NCI-H1417 (cell line): ENCODE measurements around the gene EIF2B5.
A peak's percentile ranks its signal among the peaks of the same experiment; 100 is the strongest.
"Not testable (repeated sequence)": the region's sequence is repeated elsewhere in the genome, so short reads cannot be mapped to it uniquely, and the experiment has no call there.

Experiments
- DNase-seq, 3 experiments: peaks; one replicate each; lab custom pipeline; 2025; lab: John Stamatoyannopoulos, UW

EIF2B5 gene

DNA sequence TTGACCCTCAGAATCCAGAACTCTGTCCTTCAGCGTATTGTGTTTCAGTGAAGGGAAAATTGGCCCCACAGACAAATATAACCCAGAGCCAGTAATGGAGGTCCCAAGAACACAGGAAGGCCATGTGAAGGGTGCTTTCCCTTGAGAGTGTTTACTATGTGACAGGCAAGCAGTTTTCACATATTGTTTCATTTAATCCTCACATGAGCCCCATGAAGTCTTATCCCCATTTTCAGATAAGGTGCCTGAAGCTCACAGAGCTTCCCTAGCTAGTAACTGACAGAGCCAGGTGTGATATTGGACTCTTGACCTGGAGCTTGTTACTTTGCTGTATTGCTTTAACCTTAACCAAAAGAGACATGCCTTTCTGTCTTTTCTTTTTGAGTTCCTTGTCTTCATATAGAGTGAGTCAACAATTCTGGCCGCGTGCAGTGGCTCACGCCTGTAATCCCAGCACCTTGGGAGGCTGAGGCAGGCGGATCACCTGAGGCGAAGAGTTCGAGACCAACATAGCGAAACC is 10.7 kb downstream of the EIF2B5 start:
- DNase-seq, result no peak

DNA sequence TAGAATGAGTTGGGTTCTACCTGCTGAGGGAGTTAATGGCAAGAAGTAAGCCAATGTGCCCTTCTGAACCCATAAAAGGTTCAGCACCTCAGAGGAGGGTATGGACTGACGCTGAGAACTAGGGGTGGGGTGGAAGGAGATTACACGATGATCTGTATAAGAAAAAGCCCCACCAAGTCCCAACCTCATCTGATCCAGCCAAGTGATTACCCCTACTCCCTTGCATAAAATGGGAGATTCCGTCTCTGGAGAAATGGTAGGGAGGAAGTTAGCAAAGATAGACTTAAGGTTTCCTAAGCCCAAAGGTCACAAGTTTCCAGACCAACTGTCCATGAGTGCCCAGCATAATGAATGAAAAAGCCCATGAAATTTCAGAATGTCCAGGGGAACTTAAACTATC is 12.9 kb downstream of the EIF2B5 start:
- no peak for DNase-seq

DNA sequence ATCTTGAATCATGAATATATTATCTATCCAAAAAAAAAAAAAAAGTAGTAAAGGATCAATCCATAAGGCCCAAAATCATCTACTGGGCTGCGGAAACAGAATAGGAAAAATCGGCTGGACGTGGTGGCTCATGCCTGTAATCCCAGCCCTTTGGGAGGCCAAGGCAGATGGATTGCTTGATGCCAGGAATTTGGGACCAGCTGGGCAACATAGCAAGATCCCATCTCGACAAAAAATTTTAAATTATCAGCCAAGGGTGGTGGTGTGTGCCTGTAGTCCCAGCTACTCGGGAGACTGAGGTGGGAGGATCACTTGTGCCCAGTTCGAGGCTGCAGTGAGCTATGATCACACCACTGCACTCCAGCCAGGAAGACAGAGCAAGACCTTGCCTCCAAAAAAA is 14.0 kb downstream of the EIF2B5 start:
- DNase-seq, result no peak

DNA sequence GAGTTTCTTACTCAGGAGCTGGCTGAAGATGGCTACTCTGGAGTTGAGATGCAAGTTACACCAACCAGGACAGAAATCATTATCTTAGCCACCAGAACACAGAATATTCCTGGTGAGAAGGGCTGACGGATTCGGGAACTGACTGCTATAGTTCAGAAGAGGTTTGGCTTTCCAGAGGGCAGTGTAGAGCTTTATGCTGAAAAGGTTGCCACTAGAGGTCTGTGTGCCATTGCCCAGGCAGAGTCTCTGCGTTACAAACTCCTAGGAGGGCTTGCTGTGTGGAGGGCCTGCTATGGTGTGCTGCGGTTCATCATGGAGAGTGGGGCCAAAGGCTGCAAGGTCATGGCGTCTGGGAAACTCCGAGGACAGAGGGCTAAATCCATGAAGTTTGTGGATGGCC is 14.6 kb downstream of the EIF2B5 start:
- peak in 1 of 3 experiments; percentile 13 for DNase-seq

DNA sequence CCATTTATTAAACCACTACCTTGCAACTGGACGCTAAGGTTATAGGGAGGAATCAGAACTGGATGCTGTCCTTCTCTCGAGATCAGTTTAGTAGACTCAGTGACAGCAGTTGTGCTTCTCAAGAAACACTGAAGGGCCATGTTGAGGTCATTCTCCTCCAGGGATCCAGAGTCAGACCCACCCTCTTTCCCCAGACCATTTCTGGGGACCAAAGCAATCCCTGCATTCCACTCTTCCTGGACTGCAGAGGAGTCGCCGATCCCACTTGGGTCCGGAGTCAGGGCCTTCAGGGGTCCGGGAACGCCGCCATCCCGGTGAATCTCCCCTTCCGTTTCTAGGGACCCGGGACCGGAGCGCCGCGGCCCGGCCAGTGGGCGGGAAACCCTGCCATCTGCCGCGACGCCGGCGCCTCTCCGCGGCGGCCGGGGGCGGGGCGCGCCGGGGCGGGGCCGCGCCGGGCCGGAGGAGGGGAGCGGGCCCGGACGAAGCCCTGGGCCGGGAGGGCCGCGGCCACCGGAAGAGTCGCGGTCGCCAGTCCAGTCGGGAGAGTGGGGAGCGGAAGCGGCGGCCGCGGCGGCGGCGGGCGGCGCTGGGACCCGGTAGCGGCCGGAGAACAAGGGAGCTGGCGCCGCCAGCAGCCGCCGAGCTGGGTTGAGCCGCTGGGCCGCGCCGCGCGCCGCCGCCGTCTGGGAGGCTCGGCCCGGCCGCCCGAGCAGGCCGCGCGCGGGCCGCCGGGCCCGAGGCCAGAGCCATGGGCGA is 19.9 kb downstream of the EIF2B5 start, which contains the start of gene DVL3:
TSS of gene DVL3 (plus strand) at position 493 of the 759 bp plus-strand sequence. CDS start at position 752, 259 bp downstream.
- peak; percentile 51 to 92 (median 91) for DNase-seq

DNA sequence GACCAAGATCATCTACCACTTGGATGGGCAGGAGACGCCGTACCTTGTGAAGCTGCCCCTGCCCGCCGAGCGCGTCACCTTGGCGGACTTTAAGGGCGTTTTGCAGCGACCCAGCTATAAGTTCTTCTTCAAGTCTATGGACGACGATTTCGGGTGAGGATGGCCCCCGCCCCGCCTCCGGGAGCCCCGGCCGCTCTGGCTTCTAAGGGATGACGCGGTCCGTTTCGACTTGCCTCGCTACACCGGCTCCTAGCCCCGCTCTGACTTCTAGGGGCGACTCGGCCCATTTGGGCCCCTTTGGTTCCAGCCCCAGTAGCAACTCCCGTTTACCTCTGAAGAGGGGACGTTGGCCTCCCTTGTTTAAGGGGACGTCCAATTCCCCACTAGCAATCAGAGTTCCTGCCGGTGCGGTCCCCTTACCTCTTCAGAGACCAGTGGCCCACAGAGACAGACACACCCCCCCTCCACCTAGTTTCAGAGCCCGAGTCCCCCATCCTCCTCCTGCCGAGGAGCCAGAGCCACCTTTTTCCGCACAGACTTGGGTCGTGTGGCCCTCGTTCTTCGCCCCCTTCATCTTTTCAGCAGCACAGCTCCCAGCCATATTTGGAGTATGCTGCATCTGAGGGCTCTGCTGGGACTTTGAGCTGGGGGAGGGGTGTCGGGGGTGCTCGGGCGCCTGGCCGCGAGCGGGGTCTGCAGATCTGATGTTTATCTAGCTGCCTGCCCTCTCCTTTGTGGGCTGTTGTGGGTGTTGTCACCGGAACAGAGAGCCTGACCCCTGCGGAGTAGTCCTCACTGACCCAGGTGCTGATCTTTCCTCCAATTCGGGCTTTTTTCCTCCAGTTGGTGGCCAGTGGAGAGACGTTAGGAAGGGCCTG is 20.7 kb downstream of the EIF2B5 start:
- DNase-seq, result peak in 2 of 3 experiments; percentile 77 to 78

DNA sequence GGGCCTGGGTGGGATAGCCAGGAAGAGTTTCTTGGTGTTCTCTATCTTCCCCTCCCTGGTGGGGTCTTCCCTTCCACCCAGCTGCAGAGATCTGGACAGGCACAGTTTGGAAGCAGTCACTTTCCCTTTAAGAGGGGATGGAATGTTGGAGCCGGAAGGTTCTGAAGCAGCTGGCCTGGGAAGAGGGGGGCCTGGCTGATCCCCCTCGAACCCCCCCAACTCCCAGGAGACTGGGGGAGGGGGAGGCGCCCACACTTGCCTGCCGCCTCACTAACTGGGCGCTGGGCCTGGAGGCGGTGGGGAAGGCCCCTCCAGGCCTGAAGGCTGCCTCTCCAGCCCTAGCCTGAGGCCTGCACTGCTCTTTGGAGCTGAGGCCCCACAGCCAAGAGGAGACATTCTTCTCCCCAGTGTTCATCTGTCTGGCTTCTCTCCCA is 21.4 kb downstream of the EIF2B5 start:
- DNase-seq, result peak in 2 of 3 experiments; percentile 64 to 70

DNA sequence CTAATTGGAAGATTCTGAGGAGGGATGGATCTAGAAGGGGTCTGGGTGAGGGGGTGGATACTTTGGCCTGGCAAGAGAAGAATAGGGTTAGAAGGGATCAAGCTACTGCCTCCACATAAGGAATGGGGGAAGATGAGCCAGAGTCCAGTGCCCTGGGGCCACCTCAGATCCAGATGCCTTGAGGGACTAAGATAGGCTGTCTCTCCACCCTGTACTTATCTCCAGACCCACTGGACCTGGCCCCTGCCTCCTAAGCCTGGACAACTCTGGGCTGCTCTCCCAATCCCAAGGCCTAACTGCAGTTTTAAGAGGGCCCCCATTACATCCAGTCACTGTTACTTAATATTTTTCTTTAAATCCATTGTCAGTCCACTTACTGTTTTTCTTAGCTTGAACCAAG is 22.0 kb downstream of the EIF2B5 start:
- no peak for DNase-seq

DNA sequence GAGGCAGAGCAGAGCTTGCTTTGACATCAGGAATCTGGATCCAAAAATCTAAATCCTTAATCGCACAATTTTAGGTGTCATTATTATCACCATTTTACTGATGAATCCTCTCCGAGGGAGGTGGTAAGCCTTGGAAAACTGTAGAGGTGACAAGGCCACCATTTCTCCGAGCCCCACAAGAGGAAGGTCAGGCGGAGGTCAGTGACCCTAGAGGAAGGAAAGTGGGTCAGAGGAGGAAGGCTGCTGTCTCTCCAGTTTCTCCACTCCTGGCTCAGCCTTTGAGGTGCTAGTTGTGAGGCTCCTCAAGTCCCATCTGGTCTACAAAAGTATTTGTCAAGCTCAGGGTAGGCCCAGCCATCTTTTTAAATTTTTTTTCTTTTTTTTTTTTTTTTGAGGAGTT is 23.2 kb downstream of the EIF2B5 start:
- no peak for DNase-seq

DNA sequence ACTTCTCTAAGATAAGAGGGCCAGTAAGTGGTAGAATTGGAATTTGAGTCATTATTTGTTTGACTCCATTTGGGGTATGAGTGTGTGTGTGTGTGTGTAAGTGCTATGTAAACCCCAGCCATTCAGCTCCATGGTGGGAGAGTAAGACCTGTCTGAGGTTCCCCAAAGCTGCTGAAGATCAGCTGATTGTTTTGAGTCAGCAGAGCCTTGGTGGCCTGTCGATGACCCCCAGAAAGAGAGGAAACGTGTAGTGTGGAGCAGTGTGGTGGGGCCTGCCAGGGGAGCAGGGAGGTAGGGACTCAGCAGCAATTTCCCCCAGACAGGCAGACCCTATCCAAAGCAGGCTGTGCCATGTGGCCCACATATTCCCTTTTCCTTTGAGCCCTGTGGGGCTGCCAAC is 25.3 kb downstream of the EIF2B5 start:
- no peak for DNase-seq

DNA sequence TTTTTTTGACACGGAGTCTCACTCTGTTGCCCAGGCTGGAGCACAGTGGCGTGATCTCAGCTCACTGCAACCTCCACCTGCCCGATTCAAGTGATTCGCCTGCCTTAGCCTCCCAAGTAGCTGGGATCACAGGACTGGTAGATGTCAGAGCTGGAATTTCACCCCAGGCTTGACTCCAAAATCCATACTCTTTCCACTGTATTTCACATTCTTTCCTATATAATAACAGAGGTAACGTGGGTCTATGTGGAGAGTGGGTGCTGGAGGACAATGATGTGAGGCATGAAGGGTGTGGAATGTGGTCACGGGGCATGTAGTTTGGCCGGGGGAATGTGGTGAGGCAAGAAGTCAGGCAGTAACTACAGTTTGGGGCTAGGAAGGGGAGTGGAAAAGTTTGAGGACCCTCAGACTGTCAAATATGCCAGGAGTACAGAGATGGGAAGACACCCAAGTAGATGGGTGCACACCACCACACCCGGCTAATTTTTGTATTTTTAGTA is 27.5 kb downstream of the EIF2B5 start:
- not testable (repeated sequence) for DNase-seq

DNA sequence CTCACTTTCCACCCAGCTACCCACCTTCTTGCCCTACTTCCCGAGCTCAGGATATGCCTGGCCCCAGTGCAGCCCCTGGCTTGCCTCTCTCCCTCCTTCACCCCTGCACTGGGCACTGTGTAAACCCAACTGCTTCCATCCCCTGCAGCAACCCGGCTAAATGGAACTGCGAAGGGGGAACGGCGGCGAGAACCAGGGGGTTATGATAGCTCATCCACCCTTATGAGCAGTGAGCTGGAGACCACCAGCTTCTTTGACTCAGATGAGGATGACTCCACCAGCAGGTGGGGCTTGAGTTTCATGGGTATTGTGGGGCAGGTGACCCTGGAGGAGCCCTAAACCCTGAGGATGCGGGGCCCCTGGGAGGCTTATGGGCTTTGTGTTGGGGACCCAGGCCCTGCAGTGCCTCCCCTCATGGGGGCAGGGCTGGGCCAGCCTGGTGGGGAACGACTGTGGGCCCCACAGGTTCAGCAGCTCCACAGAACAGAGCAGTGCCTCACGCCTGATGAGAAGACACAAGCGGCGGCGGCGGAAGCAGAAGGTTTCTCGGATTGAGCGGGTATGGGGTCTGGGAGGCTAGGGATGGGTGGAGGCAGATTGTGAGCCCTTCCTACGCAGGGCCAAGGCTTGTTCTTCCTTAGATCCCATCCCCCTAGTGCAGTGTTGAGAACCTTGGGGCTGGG is 29.6 kb downstream of the EIF2B5 start:
- no peak for DNase-seq

DNA sequence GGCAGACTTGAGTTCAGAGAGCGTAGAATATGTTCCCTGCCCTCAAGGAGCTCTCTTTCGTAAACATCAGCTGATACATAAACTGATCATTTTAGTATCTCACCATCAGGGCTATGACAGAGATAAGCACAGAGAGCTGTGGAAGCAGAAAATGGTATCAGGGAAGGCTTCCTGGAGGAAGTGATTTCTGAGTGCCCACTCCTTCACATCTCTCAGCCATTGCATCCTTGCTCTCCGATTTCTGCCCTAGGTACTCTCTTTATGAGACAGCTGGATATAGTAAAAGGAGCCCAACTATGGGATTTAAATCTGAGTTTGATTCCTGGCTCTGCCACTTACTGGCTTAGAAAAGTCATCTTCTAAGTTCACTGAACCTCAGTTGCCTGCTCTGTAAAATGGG is 30.4 kb downstream of the EIF2B5 start:
- no peak for DNase-seq

DNA sequence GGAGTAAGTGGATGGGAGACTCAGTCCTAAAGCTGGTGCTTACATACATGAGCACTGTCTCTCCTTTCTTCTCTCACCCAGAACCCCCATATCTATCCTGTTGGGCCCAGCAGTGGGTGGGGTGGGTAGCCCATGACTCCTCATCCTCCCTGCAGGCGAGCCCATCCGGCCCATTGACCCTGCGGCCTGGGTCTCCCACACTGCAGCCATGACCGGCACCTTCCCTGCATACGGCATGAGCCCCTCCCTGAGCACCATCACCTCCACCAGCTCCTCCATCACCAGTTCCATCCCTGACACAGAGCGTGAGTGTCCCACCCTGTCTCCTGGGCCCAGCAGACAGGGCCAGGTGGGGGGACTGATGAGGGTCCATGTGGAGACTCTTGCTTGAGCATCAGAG is 31.5 kb downstream of the EIF2B5 start:
- DNase-seq, result no peak

DNA sequence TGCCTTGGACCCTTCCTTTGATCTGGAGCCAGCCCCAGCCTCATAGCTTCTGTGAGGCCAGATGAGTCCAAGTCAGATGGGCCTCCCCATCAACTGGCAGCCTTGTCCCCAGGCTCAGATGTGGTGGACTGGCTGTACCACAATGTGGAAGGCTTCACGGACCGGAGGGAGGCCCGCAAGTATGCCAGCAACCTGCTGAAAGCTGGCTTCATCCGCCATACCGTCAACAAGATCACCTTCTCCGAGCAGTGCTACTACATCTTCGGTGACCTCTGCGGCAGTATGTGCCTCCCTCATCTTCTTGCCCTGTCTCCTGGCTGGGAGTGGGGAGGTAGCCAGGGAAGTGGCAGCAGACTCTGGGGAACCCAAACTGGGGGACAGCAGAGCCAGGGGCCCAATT is 32.6 kb downstream of the EIF2B5 start:
- DNase-seq, result no peak

DNA sequence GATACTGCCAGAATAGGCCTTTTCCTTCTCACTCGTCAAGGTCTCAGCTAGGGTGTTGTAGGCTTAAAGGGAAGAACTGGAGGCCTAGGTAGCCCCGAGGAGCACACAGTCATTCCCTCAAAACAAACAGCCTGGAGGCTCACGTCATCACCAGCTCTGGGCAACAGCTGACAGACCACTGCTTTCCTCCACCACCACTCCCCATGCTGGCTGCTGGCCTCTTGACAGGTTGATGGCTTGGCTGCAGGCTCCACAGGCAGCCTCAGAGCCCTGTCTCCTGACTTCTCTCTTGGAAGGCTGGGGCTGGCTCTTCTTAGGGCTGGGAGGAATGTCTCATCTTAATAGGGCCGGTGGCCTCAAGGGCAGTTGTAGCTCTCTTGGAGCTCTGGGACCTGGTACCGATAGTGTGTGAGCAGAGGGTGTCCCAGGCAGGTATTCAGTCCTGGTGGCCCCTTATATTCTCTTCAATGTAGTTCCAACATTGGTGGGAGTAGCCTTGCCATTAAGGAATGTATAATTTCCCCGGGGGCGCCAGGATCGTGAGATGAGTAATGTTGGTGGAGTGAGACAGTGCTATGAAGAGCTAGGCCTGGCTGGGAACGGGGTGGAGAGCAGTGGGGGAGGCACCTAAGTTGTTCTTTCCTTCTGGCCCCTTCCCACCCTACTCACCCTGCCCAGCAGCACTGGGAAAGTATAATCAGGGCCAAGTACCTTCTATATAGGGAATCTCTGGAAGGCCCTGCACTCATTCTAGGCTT is 33.4 kb downstream of the EIF2B5 start:
- DNase-seq, result no peak

DNA sequence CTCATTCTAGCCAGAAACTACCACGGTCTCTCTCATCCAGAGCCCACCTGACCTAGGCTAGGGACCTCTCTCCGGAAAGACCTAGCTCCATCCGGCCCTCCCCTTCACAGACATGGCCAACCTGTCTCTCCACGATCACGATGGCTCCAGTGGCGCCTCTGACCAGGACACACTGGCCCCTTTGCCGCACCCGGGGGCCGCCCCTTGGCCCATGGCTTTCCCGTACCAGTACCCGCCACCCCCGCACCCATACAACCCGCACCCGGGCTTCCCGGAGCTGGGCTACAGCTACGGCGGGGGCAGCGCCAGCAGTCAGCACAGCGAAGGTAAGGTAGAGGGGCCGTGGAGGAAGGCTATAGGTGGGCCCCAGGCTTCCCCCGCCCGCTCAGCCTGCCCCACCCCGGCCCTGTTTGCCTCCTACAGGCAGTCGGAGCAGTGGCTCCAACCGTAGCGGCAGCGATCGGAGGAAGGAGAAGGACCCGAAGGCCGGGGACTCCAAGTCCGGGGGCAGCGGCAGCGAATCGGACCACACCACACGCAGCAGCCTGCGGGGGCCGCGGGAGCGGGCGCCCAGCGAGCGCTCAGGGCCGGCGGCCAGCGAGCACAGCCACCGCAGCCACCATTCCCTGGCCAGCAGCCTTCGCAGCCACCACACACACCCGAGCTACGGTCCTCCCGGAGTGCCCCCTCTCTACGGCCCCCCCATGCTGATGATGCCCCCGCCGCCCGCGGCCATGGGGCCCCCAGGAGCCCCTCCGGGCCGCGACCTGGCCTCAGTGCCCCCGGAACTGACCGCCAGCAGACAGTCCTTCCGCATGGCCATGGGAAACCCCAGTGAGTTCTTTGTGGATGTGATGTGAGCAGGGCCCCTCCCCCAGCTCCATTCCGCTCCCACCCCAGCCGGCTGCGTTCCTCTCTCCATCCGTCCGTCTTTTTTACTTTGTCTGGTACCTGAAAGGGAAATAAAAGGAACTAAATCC is 35.0 kb downstream of the EIF2B5 start:
- no peak for DNase-seq

DNA sequence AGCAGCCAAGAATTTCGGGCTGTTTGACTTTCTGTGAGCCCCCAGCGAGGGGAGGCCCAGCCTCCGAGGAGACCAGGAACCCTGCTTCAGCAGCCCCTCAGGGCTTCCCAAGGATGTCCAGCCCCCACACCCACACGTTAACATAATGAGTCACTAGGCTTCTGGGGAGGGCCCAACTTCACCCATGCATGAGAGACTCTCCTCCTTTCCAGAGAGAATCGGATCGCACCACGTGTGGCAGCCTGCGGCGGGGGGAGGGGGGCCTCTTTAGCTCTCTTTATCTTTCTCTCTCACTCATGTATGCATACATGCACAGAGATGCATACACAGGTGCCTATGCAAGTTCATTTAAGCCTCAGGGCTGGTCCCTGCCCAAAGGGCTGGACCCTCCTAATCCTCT is 36.4 kb downstream of the EIF2B5 start:
- no peak for DNase-seq

DNA sequence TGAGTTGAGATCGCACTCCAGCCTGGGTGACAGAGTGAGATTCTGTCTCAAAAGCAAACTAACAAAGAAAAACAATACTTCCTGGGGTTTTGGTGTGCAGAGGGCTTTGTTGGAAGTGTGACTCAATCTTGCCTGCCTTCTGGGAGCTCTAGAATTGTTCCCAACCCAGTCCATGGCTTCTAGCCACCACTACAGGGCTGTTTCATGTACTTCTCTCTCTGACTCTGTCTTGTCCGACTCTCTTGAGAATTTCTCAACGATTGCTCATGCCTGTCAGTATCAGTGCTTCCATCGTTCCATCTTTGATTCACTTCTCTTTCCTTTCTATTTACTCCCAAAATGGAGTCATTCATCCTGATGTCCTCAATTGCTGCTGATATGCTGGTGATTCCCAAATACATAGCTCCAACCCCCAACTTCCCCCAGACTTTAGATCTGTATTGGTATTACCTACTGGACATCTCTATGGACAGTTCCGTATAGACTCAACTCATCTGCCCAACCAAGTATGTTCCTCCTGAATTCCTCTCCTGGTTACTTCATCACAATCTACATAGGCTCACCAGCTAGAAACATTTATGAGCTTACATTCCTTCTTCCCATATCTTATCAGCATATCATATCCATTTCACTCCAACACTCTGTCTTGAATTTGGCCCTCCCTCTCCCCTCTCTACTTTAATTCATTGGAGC is 37.7 kb downstream of the EIF2B5 start:
- no peak for DNase-seq

DNA sequence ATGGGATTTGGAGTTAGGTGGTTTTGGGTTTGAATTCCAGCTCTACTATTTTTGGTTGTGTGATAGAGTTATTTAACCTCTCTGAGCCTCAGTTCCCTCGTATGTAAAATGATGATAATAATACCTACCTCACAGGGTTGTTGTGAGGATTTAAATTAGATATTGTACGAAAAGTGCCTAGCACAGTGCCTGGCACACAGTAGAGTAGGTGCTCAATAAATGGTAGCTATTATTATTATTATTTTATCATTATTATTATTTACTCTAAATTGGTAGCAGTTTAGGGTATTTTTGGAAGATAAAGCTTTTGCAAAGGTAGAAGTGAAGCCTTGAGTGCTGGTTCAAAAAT is 38.2 kb downstream of the EIF2B5 start:
- no peak for DNase-seq
